ENCODE measurements around the gene FAU. TPM values are rescaled to one million over a fixed set of nuclear protein-coding genes. Genes with fewer than 3 reads are reported as not detected.
A peak's percentile ranks its signal among the peaks of the same experiment; 100 is the strongest.

FAU gene
- total and polyA plus RNA-seq, 9 of the 15 experiments (the other 6 are each of a cell fraction or from before 2014, with no cell fraction given) = 433 to 1,827 (median 942) TPM

GRCh38 chr11:65111744-65112545, 10.0 kb downstream of the FAU start, which contains the start of gene TM7SF2 (continued):
- TF ChIP-seq DEAF1 (CRISPR knock-in tag; IDR thresholded peaks at IDR 0.05) (no peak), SMAD1 (IDR thresholded peaks at IDR 0.05; ENCODE audit: low read depth, low read length, partially characterized antibody) (no peak), TARDBP (IDR thresholded peaks at IDR 0.05) (no peak), CREB1 (IDR thresholded peaks at IDR 0.05) (no peak), CREB1 (CRISPR knock-in tag; IDR thresholded peaks at IDR 0.05) (no peak), IFI16 (CRISPR knock-in tag; IDR thresholded peaks at IDR 0.05) (no peak), GABPB1 (CRISPR knock-in tag; IDR thresholded peaks at IDR 0.05) (no peak), THRA (IDR thresholded peaks at IDR 0.05) (no peak), SRF (CRISPR knock-in tag; IDR thresholded peaks at IDR 0.05) (peak in 1 of 2 experiments; percentile 74; a peak in 1 of 4 replicates), ILF3 (IDR thresholded peaks at IDR 0.05; ENCODE audit: borderline replicate concordance) (0 out of 2 replicates have a peak, but pooled peaks have one; percentile 28), HINFP (tag; conservative IDR thresholded peaks at IDR 0.05; ENCODE audit: low read depth) (no peak), ZNF518B (CRISPR knock-in tag; IDR thresholded peaks at IDR 0.05) (no peak), BRF1 (IDR thresholded peaks at IDR 0.05; ENCODE audit: borderline replicate concordance, extremely low read depth, insufficient read length) (no peak), SMAD4 (CRISPR knock-in tag; conservative IDR thresholded peaks at IDR 0.05) (peak; percentile 32), POLR2AphosphoS2 (IDR thresholded peaks at IDR 0.05; ENCODE audit: low read length) (peak; percentile 95), ZNF830 (CRISPR knock-in tag; IDR thresholded peaks at IDR 0.05) (no peak), ZC3H4 (CRISPR knock-in tag; IDR thresholded peaks at IDR 0.05; ENCODE audit: borderline replicate concordance) (no peak), TCF3 (CRISPR knock-in tag; IDR thresholded peaks at IDR 0.05) (no peak), TRIM28 (IDR thresholded peaks at IDR 0.05) (no peak), MAFK (IDR thresholded peaks at IDR 0.05; ENCODE audit: low read length) (no peak), HDAC1 (IDR thresholded peaks at IDR 0.05) (peak in 1 of 2 experiments; percentile 43; a peak in 2 of 4 replicates)
